Tibial nerve (tissue), 4 donors: Measurements from ENCODE around the gene POLE4. TPM values are rescaled to one million over a fixed set of nuclear protein-coding genes. Genes with fewer than 3 reads are reported as not detected.
A peak's percentile ranks its signal among the peaks of the same experiment; 100 is the strongest.

Source experiments
- DNase-seq, 2 donors: peaks; one replicate each; pipeline ENCODE4 v3.0.0-alpha.2; 2019; ENCODE audit warnings: low spot score in 2 of 2
- H3K27ac ChIP-seq, 4 donors: fragments of 200-600 bp; sonication (generic) in 3 of 4; one replicate each; pipeline ENCODE4 v1.5.1; 2017 to 2019; ENCODE audit warnings: mild to moderate bottlenecking in 1 of 4
- H3K27me3 ChIP-seq, 2 donors: fragments of 200-600 bp; sonication (generic) in 1 of 2; one replicate each; pipeline versions ENCODE4 v1.5.1 to v1.6.0; 2017 to 2019
- H3K36me3 ChIP-seq, 3 donors: fragments of 200-600 bp; sonication (generic); one replicate each; pipeline ENCODE4 v1.5.1; 2018 to 2019
- H3K4me1 ChIP-seq, 4 donors: fragments of 200-600 bp; sonication (generic) in 3 of 4; one replicate each; pipeline ENCODE4 v1.5.1; 2017 to 2019
- H3K4me3 ChIP-seq, 4 donors: fragments of 200-600 bp; sonication (generic) in 3 of 4; one replicate each; pipeline ENCODE4 v1.5.1; 2017 to 2019; ENCODE audit warnings: mild to moderate bottlenecking in 1 of 4, moderate library complexity in 1 of 4
- H3K9me3 ChIP-seq, 4 donors: fragments of 200-600 bp; sonication (generic) in 3 of 4; one replicate each; pipeline ENCODE4 v1.5.1; 2017 to 2019
- EP300 ChIP-seq, 2 donors: sonication (generic); formaldehyde crosslinking; IDR thresholded peaks; one replicate each; pipeline ENCODE4 v1.6.1; 2017; ENCODE audit warnings: antibody characterized with exemption in 2 of 2, mild to moderate bottlenecking in 1 of 2
- POLR2A ChIP-seq, 2 donors: fragments of 450-650 bp; IDR thresholded peaks; one replicate each; pipeline ENCODE4 v1.6.1; 2017; ENCODE audit warnings: antibody characterized with exemption in 2 of 2, mild to moderate bottlenecking in 2 of 2, moderate library complexity in 2 of 2
- WGBS, 2 donors: methylation state at CpG; one replicate each; pipeline ENCODE4 v1.1.5; 2018; 5-methylcytosine and 5-hydroxymethylcytosine counted together
- total RNA-seq, 4 donors: library from RNA; depleted of rRNA; stranded (reverse); fragments of >200 nt; gene quantifications; one replicate each; pipeline ENCODE4 v1.1.0, GENCODE V29; 2016
- TF ChIP-seq, protein P1 (sequence below), 5 experiments: fragments of 200-600 bp in 3 of 5; fragments of 450-650 bp in 2 of 5; sonication (generic) in 3 of 5; IDR thresholded peaks; one replicate each; pipeline ENCODE4 v1.5.1; 2016 to 2019; ENCODE audit warnings: antibody characterized with exemption in 5 of 5, mild to moderate bottlenecking in 3 of 5, moderate library complexity in 2 of 5

Gene POLE4
- total RNA-seq, 4 donors from 2014 or later: 16.2 to 44.2 (median 25.9) TPM

DNA sequence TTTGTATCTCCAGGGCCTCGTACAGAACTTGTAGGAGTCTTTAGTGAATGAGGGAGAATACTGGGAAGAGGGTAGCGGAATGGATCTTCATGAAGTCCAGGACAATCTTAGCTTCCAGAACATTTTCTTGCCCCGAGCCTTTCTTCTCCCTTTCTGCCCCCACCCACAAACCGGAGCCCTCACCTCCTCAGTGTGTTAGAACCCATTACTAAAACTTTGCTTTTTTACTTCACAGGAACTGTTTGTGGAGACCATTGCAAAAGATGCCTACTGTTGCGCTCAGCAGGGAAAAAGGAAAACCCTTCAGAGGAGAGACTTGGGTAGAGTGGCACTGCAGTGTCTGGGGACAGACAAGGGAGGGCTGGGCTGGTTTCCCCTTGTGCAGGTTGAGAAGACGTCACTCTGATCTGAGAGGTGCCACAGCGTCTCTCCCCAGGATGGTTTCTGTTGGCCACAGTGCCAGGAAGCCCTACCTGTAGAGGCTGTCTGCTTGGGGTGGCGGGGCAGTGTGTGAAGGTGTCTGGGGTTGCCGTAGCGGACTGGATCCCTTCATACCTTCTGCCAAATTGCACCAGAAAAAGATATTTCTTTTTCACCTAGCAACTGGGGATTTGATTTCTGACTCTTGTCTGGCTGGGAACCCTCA is 786 bp downstream of the POLE4 start:
- 80 to 87% methylated on average over 10 of the region's 10 CpGs for WGBS, 2 donors
- H3K36me3 ChIP-seq: peaks cover 0 to 30% (median 0%) of the 10 kb centered on the region in 3 donors
- H3K4me3 ChIP-seq: peak overlapping the region; percentile 63 to 80 (median 72)
- peaks cover 0 to 16% (median 5%) of the 10 kb centered on the region in 4 donors for H3K4me1 ChIP-seq
- no peaks in the 10 kb centered on the region for H3K9me3 ChIP-seq
- TF ChIP-seq POLR2A (IDR thresholded peaks at IDR 0.05) (no peak), EP300 (IDR thresholded peaks at IDR 0.05) (no peak)
- TF ChIP-seq, protein P1, sequence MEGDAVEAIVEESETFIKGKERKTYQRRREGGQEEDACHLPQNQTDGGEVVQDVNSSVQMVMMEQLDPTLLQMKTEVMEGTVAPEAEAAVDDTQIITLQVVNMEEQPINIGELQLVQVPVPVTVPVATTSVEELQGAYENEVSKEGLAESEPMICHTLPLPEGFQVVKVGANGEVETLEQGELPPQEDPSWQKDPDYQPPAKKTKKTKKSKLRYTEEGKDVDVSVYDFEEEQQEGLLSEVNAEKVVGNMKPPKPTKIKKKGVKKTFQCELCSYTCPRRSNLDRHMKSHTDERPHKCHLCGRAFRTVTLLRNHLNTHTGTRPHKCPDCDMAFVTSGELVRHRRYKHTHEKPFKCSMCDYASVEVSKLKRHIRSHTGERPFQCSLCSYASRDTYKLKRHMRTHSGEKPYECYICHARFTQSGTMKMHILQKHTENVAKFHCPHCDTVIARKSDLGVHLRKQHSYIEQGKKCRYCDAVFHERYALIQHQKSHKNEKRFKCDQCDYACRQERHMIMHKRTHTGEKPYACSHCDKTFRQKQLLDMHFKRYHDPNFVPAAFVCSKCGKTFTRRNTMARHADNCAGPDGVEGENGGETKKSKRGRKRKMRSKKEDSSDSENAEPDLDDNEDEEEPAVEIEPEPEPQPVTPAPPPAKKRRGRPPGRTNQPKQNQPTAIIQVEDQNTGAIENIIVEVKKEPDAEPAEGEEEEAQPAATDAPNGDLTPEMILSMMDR (IDR thresholded peaks at IDR 0.05): no peak
- no peaks in the 10 kb centered on the region for H3K27me3 ChIP-seq
- peak overlapping the region; percentile 91 to 97 (median 96) for H3K27ac ChIP-seq
- DNase-seq: no peak

DNA sequence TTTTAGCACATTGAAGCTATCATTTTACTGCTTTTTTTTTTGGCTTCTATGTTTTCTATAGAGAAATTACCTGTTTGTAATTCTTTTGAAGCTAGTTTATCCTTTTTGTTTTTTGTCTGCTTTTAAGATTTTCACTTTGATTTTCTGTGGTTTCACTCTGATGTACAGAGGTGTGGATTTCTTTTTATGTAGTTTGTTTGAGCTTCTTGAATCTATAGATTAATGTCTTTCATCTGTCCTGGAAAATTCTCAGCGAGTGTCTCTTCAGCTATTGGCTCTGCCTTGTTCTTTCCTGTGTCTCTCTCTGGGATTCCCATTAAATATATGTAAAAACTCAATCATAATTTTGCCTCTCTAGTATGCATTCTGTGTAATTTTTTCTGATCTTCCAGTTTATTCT is 8.4 kb downstream of the POLE4 start:
- TF ChIP-seq, protein P1 (IDR thresholded peaks at IDR 0.05): no peak
- TF ChIP-seq POLR2A (IDR thresholded peaks at IDR 0.05): no peak
- TF ChIP-seq EP300 (IDR thresholded peaks at IDR 0.05): no peak
- WGBS, 2 donors: 92 to 95% methylated on average over 1 of the region's 1 CpG

DNA sequence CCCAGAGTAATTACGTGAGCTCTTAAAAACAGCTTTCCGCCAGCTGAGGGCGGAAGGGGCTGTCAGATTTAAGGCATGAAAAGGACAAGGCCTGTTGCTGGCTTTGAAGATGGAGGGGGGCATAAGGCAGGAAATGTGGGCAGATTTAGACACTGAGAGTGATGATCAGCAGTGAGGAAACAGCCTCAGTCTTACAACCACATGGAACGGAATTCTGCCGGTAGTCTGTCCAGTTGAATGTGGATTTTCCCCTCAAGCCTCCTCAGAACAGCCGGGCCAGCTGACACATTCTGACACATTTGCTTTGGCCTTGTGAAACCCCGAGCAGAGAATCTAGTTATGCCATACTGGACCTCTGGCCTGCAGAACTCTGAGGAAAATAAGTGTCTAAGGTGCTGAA is 16.6 kb downstream of the POLE4 start:
- WGBS, 2 donors: 84 to 85% methylated on average over 7 of the region's 7 CpGs
- Histone ChIP-seq H3K4me3 (no peak overlapping the region), H3K4me1 (no peaks in the 10 kb centered on the region), H3K27ac (no peak overlapping the region), H3K36me3 (peaks cover 0 to 16% (median 0%) of the 10 kb centered on the region in 3 donors), H3K27me3 (no peaks in the 10 kb centered on the region), H3K9me3 (no peaks in the 10 kb centered on the region)
- DNase-seq: no peak
- no peak for TF ChIP-seq EP300 (IDR thresholded peaks at IDR 0.05)
- TF ChIP-seq POLR2A (IDR thresholded peaks at IDR 0.05): no peak
- TF ChIP-seq, protein P1 (IDR thresholded peaks at IDR 0.05): no peak

More for the DNA sequence above, 8.4 kb downstream of the POLE4 start:
- Histone ChIP-seq H3K36me3 (peaks cover 0 to 70% (median 0%) of the 10 kb centered on the region in 3 donors), H3K27me3 (no peaks in the 10 kb centered on the region), H3K27ac (no peak overlapping the region), H3K4me3 (no peak overlapping the region), H3K4me1 (no peaks in the 10 kb centered on the region), H3K9me3 (peaks cover 0 to 14% (median 4%) of the 10 kb centered on the region in 4 donors)
- DNase-seq: no peak

DNA sequence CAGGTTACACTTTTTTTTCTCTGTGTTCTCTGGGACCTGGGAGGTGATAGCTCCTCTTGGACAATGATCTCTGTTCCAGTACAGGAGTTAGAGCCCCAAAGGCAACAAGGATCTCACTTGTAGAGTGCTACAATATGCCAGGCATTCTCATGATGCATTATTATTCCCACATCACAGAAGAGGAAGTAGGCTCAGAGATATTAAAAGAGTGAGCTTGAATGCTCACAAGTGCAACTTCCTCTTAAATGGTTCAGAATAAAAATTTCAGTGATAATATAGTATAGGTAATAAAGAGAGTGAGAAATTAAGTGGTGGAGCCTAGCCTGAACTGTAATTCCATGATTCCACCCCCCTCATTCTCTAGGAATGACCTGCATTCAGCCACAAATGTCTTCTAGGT is 21.4 kb downstream of the POLE4 start:
- DNase-seq: no peak
- Histone ChIP-seq H3K27me3 (no peaks in the 10 kb centered on the region), H3K36me3 (peaks cover 0 to 19% (median 0%) of the 10 kb centered on the region in 3 donors), H3K9me3 (no peaks in the 10 kb centered on the region), H3K4me1 (no peaks in the 10 kb centered on the region), H3K27ac (no peak overlapping the region), H3K4me3 (no peak overlapping the region)
- TF ChIP-seq POLR2A (IDR thresholded peaks at IDR 0.05) (no peak), EP300 (IDR thresholded peaks at IDR 0.05) (no peak)
- TF ChIP-seq, protein P1 (IDR thresholded peaks at IDR 0.05): no peak

DNA sequence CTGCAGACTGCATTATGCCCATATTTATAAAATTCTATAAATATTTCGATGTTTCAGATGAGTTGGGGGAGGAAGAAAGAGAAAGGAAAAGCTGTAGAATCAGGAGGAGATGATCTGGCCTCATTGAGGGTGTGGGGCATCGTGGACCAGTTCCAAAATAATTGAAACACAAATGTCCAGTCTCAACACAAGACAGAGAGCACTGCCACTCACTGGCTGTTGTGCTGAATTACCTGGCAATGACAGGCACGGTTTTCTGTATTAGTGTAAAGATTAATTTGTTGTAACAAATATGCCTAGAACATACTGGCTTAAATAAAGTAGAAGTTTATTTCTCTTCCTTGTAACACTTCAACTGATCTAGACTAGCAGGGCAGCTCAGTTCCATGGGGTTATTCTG is 24.1 kb downstream of the POLE4 start:
- TF ChIP-seq, protein P1 (IDR thresholded peaks at IDR 0.05): no peak
- TF ChIP-seq EP300 (IDR thresholded peaks at IDR 0.05): no peak
- TF ChIP-seq POLR2A (IDR thresholded peaks at IDR 0.05): no peak
- 76% methylated on average over 3 of the region's 3 CpGs for WGBS, 2 donors
- H3K4me3 ChIP-seq: no peak overlapping the region
- no peak for DNase-seq
- H3K9me3 ChIP-seq: peaks cover 0 to 3% (median 0%) of the 10 kb centered on the region in 4 donors
- H3K27me3 ChIP-seq: no peaks in the 10 kb centered on the region
- H3K27ac ChIP-seq: no peak overlapping the region
- H3K4me1 ChIP-seq: no peaks in the 10 kb centered on the region
- H3K36me3 ChIP-seq: peaks cover 0 to 29% (median 0%) of the 10 kb centered on the region in 3 donors
